Testis (tissue), 2 donors: ENCODE data around the gene AKAP12.

Experiments used
- CTCF ChIP-seq, 3 experiments: fragments of 450-650 bp in 2 of 3; fragments of 200-600 bp in 1 of 3; sonication (generic) in 1 of 3; IDR thresholded peaks; one replicate each; pipeline ENCODE4 v1.5.1; 2016 to 2019; ENCODE audit warnings: antibody characterized with exemption in 3 of 3, mild to moderate bottlenecking in 2 of 3, moderate library complexity in 1 of 3
- POLR2A ChIP-seq: fragments of 450-650 bp; IDR thresholded peaks from one replicate; pipeline ENCODE4 v1.6.1; 2017; ENCODE audit warnings: antibody characterized with exemption, mild to moderate bottlenecking, moderate library complexity

- TF ChIP-seq CTCF (IDR thresholded peaks at IDR 0.05) (no peak), POLR2A (no peak)
These were observed 33.8 kb upstream of the AKAP12 start for GRCh38 chr6:151205721-151206600.
